SW480 (cell line): ENCODE results near the gene NBEA.

Experiments
- DNase-seq: peaks from one replicate; pipeline ENCODE4 v3.0.0-alpha.2; 2016; ENCODE audit warnings: low spot score

The NBEA gene

DNA sequence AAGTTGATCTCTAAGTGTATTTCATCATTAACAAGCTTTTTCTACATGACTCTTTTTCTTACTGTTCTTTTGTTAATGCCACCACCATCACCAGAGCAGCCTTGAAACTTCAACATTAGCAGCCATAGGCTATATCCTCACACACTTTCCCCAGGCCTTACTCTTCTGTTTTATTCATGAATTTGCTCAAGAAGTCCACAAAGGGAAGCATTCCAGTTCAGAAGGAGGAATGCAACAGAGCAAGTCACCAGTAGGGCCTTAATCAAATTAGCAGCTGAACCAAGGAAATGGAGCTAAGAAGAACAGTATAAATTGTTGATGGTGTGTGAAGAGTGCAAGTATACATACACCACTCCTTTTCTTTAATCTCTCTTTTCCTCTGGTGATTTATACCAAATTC, 223.1 kb downstream of the NBEA start:
- DNase-seq, result no peak

DNA sequence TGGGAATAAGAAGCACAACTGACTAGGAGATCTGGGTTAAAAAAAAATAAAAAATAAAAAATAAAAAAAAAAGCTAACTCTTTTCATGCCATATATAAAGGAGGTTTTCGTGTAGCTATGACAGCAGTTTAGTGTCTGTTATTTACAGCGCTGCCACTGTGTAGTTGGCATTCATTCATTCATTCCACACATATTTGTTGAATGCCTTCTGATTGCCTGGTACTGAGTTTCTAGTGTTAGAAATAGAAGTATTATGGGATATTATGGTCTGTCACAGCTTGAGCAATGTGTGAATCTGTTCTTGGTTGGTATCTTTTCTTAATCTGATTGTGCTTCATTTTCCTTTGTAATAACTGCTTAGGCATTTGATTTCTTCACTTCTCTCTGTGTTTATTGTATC, 237.4 kb downstream of the NBEA start:
- DNase-seq, result no peak

DNA sequence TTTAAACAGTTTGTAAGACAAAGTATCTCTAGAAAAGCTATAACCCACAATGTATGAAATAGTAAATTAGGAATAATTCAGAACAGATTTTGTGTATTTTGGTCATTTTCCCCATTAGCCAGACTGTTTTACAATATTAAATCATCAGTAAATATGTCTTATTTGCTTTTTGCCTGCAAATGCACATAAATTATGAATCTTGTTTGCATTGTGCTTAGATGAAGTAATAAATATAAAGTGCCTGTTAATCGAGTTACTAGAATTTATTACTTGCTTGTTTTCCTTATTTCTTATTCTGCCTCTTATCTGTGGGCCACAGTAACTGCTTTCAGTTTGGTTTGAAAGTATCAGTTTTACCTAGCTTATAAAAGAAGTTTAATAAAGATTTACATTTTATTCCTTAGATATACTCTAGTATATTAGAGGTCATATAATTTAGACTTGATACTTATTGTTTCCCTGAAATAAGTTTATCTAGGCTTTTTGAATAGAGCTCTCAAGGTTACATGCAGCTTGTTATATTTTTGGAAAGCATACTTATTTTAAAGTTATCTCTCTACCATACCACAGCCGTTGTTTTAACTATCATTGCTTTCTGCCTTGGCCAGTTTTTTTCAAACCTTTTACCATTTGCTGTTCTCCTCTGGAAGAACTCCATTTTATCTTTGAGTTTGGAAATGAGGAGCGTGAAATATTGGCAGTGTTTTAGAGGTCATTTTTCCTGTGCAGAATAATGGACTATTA, 238.0 kb downstream of the NBEA start:
- DNase-seq, result no peak

DNA sequence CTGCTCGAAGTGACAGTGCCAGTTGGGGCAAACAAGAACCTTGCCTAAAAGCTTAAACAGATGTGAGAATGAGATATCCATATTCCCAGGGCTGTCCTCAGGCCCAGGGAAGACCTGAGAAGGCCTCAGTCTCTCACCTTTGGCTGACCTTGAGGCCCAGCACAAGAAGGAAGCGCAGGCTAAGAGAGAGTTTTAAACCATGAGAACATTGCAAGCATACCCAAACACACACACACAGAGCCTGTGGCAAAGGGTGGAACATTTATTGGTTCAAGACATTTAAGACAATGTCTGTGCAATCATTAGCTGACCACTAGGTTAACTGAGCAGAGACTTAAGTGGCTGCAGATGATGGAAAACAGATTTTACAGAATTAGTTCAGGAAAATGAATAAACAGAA, 248.2 kb downstream of the NBEA start:
- DNase-seq, result no peak

DNA sequence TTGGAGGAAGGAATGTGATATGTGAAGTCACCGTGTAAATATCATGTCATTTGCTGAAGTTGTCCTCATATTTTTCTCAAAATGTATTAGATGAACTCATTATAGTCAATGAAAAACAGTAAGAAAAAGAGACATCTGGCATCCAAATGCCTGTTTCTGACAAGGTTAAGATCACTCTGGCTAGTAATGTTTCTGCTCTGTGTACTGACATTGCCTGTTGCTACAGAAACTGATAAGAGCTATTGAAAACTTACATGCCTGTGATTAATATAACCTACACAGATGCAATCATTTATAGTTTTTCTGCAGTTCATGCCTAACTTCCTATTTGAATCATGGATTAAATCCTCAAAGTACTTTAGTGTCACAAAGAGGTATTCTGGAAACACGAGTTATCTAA, 249.8 kb downstream of the NBEA start:
- DNase-seq, result no peak

DNA sequence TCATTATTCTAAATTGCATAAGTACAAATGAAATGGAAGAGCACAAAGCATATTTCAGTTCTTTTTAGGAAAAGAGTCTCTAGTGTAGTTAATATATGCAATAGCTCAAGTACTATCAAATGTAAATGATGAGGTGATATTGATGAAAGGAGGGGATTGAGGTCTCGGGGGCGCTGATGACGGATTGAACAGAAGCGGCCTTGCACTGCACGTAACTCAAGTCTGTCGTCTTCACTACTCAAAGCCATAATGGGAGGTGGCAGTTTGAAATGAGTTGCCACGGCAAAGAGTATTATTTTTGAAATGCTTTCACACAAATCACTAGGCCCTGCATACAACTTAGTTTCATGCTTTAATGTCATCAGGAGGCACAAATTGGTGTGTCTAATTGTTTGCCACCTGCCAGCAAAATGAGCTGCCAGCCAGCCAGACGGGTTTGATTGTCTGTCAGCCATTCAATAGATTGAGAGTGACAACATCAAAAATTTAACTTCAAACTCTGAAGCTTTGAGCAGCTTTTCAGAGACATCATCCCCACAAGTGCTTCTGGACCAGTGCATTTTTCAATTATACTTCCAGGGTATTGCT, 256.6 kb downstream of the NBEA start:
- DNase-seq, result no peak

DNA sequence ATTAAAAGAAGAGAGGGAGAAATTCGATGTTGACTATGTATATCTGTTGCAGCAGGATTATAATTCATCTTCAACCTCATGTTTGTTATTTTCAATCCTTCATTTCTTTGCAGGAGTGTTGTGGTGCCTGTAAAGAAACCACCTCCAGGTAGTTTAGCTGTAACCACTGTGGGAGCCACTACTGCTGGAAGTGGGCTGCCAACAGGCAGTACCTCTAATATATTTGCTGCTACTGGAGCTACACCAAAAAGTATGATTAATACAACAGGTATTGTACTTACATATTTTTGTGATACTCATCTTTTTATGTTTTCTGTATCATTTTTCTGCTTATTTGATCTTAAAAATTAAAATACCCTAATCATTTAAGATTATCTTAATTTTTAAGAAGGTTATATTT, 266.5 kb downstream of the NBEA start:
- no peak for DNase-seq

DNA sequence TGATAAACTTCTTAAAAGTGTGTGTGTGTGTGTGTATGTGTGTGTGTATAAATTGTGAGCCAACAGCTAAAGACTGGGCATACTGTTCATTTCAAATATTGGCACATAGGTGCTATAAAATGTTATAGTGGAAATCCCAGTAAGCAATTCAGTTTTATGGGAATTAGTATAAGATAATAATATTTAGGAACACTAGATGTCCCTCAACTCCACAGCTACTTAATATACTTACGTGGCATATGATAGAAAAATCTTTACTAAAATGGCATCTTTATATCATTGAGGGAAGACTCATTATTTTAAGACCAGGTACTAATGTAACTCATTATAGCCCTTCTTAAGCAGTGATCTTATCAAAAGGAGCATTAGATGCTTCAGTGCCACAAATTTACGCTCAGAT, 268.2 kb downstream of the NBEA start:
- peak; percentile 22 for DNase-seq

DNA sequence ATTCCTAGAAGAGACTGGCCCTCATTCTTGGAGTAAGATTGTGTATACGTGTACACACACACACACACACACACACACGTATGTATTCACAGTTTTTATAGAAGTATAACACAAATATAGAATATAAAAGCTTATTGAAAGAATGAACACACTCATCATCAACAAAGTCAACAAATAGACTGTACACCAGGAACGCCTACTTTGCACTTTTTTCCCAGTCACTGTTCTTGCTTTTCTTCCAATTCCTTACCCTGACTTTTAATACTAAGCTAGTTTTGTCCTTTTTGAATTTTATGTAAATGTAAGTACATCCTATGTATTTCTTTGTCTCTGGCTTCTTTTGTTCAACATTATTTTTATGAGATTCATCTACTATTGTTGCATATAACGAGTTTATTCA, 269.9 kb downstream of the NBEA start:
- DNase-seq, result no peak

DNA sequence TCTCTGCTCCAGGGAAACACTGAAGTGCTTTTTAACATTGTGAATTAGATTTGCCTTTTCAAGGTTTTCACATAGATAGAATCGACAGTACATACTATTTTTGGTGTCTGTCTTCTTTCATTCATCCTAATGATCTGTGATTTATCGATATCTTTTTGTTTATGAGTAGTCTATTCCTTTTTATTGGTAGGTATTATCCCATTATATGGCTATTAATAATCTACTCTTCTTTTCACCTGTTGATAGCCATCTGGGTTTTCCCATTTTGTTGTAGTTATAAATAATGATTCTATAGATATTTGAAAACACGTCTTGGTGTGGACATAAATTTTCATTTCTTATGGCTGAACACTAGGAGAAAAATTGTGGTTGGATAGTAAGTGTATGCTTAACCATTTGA, 271.8 kb downstream of the NBEA start:
- no peak for DNase-seq

DNA sequence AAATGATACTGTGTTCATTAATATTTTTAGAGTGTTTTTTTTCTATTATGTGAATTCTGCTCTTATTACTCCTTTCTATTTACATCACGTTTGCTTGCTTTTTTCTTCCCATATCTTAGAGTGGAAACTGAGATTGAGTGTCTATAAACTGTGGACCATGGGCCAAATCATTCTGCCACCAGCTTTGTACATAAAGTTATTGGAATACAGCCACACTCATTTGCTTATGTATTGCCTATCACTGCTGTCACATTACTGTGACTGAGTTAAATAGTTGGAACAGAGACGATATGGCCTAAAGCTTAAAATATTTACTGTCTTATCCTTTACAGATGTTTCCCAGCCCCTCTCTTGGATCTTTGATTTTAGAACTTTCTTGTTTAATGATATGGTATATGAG, 274.1 kb downstream of the NBEA start:
- no peak for DNase-seq

DNA sequence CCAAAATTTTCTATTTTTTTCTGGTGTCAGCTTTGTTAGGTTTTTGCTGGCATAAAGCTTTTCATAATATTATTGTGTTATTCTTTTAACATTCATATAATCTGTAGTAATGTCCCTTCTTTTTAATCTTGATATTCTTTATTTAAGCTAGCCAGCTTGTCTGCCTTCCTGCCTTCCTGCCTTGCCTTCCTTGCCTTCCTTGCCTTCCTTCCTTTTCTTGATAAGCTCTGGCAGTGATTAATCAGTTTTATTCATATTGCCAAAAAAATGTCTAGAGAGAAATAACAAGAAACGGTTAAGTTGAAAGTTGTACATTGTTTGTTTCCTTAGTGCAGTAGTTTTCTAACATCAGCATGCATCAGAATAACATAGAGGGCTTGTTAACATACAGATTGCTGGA, 277.0 kb downstream of the NBEA start:
- DNase-seq, result no peak

DNA sequence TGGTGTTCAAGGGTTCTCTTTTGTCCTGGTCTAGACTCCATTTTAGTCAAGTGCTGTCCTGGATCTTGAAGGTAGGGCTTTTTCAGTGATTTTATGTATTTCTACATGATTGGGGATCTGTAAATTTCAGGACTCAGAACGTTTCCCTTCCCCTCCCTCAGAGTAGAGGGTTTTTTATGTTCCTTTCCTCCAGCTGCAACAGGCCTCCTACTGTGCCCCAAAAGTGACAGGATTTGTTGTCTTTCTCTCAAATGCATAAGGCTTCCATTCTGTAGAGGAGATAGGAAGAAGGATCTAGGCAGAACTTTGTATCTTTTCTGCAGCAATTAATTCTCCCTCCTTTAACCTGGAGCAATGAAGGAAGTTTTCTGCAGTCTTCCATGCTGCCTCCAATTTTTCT, 283.1 kb downstream of the NBEA start:
- DNase-seq, result no peak

DNA sequence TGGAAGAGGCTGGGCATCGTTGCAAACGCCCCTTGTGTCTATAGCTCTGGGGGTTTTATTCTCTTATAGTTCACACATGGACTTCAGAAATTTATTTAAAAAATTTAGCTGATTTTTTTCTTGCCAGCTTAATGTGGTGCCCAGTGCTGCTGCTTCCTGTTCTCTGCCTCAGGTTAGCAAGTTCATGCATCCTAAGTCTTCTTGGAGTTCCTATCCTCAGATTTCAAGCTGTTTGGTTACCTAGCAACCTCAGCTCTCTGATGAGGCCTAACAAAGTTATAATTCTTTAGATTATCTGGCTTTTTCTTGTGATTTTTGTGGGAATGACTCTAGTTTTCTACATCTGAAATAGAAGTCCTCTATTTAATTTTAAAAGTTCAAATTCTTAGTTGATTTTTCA, 283.5 kb downstream of the NBEA start:
- DNase-seq, result no peak

DNA sequence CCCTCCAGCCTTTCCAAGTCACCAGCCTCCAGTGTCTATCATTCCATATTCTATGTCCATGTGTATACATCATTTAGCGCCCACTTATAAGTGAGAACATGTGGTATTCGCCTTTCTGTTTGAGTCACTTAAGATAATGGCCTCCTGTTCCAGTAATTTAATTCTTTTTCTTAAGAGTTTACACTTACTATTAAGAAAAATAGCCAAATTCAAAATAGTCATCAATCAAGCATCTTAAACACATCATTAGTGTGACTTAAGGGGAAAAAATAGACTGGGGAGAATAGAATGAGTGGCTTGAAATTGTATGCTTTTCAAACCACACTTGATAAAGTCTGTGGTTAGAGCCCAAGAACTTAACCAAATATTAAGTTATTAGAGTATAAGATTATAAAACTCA, 286.5 kb downstream of the NBEA start:
- DNase-seq, result no peak

DNA sequence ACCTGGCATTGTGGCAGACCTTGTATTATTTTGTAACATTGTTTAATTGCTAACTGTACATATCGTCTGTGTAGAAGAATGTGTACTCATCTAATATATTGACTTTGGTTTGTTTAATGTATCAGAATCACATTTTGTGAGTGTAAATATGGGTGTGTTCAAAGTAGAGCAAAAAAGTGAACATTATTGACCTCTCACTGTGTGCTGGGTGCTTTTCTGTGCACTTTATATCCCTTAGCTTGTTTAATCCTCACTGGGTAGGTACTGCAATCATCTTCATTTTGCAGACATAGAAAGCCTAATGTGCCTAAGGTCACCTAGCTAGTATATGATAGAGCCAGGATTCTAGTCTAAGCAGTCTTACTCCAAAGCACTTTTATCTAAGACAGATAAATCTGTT, 289.4 kb downstream of the NBEA start:
- DNase-seq, result no peak

DNA sequence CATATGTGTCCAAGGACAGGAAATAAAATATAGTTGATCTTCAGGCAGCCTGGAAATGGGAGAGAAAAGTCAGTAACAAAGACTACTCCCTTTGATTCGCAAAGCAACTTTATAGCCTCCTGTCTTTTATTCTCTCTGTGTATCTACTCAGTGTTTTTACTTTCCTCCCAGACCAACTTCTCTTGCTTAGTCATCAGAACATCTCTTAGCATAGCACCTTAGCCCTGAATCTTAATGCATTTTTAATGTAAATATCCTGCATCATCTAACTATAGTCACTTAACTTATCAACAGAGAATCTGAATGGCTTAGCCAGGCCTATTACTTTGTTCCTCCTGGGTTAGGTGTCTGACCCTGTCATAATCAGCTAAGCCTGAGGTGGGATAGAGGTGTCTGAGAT, 296.2 kb downstream of the NBEA start:
- DNase-seq, result no peak

DNA sequence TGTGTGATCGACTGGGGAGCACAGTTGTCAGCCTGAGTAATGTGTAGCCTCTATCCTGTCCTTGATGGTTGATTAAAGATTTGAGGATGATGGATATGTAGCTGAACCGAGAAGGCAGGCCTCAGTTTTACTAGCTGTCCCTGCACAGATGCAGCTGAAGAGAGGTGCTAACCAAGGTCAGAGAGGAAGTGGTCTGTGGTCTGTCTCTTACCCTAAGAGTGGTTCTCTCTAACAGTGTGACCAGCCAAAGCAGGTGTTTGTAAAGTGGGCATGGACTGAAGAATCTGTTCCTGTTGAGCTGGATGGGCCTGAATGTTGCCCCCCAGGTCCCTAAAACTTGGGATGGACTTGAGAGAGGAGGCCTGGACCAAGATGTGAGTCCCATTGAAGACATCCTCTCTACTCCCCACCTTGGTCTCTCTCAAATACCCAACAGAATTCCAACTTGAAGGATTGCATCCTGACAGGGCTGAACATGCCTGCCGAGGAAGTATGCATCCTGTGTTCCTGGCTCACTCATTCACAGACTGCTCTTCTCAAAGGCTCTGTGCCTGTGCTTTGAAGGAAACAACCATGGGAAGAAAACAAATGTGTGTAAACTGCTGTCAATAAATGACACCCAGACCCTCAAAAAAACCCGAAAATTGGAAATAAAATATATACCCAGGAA, 310.6 kb downstream of the NBEA start:
- DNase-seq, result no peak

DNA sequence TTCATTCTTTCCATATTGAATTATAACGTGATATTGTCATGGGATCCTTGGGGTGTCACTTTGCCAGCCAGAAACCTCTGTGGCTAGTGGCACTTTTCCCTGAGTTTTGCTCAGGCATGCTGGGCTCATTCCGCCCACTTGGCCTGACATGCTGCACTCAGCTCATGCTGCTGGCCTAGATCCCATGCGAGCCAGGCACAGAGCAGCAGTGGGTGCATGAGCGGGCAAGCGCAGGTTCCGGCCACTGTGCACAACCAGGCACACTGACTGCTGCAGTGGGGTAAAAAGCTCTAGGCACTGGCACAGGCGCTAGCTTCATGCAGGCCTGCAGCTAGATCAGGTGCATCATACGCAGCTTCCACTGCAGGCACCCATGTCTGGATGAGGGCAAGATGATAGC, 313.2 kb downstream of the NBEA start:
- no peak for DNase-seq

DNA sequence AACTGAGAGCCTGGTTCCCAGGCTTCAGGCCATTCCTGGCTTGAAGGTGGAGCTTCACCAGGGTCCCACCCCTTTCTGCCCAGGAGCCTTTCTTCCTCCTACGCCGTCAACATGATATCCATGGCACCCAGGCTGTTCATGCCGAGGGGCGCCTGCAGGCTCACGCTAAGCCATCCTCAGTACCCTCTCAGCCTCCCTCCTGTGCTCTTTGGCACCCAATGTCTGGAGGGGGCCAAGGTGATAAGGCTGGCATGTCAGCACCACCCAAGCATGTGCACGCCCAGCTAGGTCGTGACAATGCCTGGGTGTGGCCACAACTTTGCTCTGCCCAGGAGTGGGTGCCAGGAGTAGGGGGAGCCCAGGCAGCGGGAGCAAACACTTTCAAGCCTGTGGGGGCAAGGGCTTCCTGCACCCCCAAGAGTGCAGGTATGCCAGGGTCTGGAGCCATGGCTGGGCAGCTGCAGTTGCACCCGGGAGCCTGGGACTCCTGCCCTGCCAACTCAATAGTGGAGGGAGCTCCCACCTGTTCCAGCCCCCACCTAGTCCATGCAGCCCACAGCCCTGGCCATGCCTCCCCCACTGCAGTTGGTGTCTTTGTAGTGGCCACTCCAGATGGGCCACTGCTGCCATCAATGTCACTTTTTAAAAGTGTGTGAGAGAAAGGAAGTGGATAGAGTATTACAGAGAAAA, 314.5 kb downstream of the NBEA start:
- DNase-seq, result no peak

DNA sequence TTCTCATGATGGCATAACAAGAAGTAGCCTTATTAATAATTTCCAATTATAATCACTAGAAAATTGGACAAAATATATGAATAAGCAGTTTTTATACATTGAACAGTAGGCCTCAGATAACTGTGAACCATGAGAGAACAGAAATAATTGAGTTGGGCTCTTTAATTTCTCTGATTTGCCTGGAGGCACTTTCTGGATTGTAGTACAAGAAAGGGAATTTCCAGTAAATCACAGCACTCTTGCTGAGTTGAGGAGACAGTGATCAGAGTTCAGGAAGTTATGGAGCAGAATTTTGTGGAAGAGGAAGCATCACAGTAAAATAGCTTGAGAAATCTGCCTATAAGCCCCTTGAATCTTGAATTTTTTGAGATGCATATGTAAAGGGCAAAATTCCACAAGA, 318.2 kb downstream of the NBEA start:
- DNase-seq, result no peak

DNA sequence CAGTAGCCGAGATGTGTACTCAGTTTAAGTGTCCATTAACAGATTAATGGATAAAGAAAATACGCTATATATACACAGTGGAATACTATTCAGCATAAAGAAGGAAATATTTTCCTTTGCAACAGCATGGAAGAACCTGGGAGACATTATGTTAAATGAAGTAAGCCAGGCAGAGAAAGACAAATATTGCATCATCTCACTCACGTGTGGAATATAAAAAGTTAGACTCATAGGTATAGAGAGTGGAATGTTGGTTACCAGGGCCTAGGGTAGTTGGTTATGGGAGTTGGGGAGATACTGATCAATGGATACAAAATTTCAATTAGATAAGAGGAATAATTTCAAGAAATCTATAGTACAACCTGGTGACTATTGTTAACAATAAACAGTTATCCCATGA, 324.3 kb downstream of the NBEA start:
- no peak for DNase-seq

DNA sequence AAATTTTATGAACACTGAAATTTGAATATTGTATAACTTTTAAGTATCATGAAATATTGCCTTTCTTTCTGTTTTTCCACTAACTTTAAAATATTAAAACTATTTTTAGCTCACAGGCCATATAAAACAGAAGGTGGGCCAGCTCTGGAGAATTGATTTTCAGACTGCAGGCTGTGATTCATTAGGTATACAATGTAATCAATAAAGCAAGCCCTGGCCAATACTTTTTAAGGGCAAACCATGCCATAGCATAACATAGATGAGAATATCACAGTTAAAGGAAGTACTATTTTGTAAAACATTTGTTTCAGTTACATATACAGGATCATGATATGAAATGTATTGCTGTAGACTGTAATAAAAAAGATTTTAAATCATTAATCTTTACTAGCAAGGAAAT, 336.8 kb downstream of the NBEA start:
- DNase-seq, result no peak
